ENCODE data around the gene LRRC73.
"Not testable (repeated sequence)": the region's sequence is repeated elsewhere in the genome, so short reads cannot be mapped to it uniquely, and the experiment has no call there.

Gene LRRC73

GRCh38 chr6:43509984-43510826 is at the start of gene LRRC73:
Gene LRRC73 (minus strand): TSS chr6:43510346. CDS start chr6:43509785, 561 bp downstream.
- DNase-seq: peak; percentile 13

- no peak for DNase-seq
Measured at GRCh38 chr6:43559328-43559727, 49.2 kb upstream of the LRRC73 start.

- not testable (repeated sequence) for DNase-seq
Measured at GRCh38 chr6:43557620-43558019, 47.5 kb upstream of the LRRC73 start.

- no peak for DNase-seq
Measured at GRCh38 chr6:43547222-43547621, 37.1 kb upstream of the LRRC73 start.

GRCh38 chr6:43544461-43544860 is 34.3 kb upstream of the LRRC73 start:
- no peak for DNase-seq

- DNase-seq: no peak
Measured at GRCh38 chr6:43541774-43542471, 31.8 kb upstream of the LRRC73 start.

GRCh38 chr6:43540507-43540906 is 30.4 kb upstream of the LRRC73 start:
- no peak for DNase-seq

GRCh38 chr6:43539409-43539808 is 29.3 kb upstream of the LRRC73 start:
- DNase-seq: not testable (repeated sequence)

- DNase-seq: not testable (repeated sequence)
Measured at GRCh38 chr6:43538986-43539385, 28.8 kb upstream of the LRRC73 start.

GRCh38 chr6:43532201-43532600 is 22.1 kb upstream of the LRRC73 start:
- DNase-seq: no peak

GRCh38 chr6:43524483-43524961 is 14.4 kb upstream of the LRRC73 start:
- DNase-seq: no peak

- no peak for DNase-seq
Measured at GRCh38 chr6:43523284-43523683, 13.1 kb upstream of the LRRC73 start.

GRCh38 chr6:43522547-43523261 is 12.6 kb upstream of the LRRC73 start:
- DNase-seq: no peak

GRCh38 chr6:43521836-43522235 is 11.7 kb upstream of the LRRC73 start:
- no peak for DNase-seq

- DNase-seq: no peak
Measured at GRCh38 chr6:43520097-43520496, 10.0 kb upstream of the LRRC73 start.

- no peak for DNase-seq
Measured at GRCh38 chr6:43517505-43518357, 7.6 kb upstream of the LRRC73 start.

GRCh38 chr6:43516697-43517504 is 6.8 kb upstream of the LRRC73 start, which contains the start of the genes POLR1C and YIPF3:
Gene POLR1C (plus strand): TSS chr6:43517089. CDS start chr6:43517110, 21 bp downstream.
Gene YIPF3 (minus strand): TSS chr6:43516926. CDS start chr6:43516807, 119 bp downstream.
- peak; percentile 88 for DNase-seq

- DNase-seq: no peak
Measured at GRCh38 chr6:43516367-43516696, 6.2 kb upstream of the LRRC73 start.

GRCh38 chr6:43515808-43516207 is 5.7 kb upstream of the LRRC73 start:
- DNase-seq: no peak

- DNase-seq: no peak
Measured at GRCh38 chr6:43511824-43512415, 1.8 kb upstream of the LRRC73 start.

- DNase-seq: no peak
Measured at GRCh38 chr6:43510827-43511163, 649 bp upstream of the LRRC73 start.
